Naive thymus-derived CD4-positive, alpha-beta T cell (primary cell): ENCODE results near the gene ZSWIM6. TPM values are rescaled to one million over a fixed set of nuclear protein-coding genes. Genes with fewer than 3 reads are reported as not detected.

ENCODE experiments used
- ATAC-seq: fragments of 150-1000 bp; cut with Tn5 transposase; 2 replicates; pipeline ENCODE4 v1.10.0; 2021; ENCODE audit warnings: mild to moderate bottlenecking, moderate library complexity
- CTCF ChIA-PET: fragments of 350-600 bp; sonication (Branson Sonifier 250); formaldehyde crosslinking; loops from one replicate; lab custom pipeline; 2021; ENCODE audit warnings: antibody characterized with exemption; lab: Charles Lee
- POLR2A ChIA-PET: fragments of 350-600 bp; sonication (Branson Sonifier 250); formaldehyde crosslinking; loops from one replicate; lab custom pipeline; 2021; ENCODE audit warnings: antibody characterized with exemption, inconsistent platforms; lab: Charles Lee
- DNase-seq, 9 donors: peaks; one replicate each; pipeline versions ENCODE4 v3.0.0 to v3.0.0-alpha.2; 2020 to 2022; ENCODE audit warnings: mixed read lengths in 1 of 9
- H3K27ac ChIP-seq: one replicate; pipeline ENCODE4 v1.7.0; 2013; ENCODE audit warnings: mild to moderate bottlenecking, low read depth, low read length, moderate library complexity
- H3K27me3 ChIP-seq, 2 donors: one replicate each; pipeline ENCODE4 v1.7.0; 2013; ENCODE audit warnings: low read length in 2 of 2, mild to moderate bottlenecking in 2 of 2, moderate library complexity in 2 of 2; ENCODE audit not compliant: control insufficient read depth in 2 of 2, insufficient read depth in 2 of 2
- H3K36me3 ChIP-seq, 3 experiments: 1 replicate in 2 of 3; 2 replicates in 1 of 3; pipeline ENCODE4 v1.7.0; 2013; ENCODE audit warnings: low read length in 3 of 3, mild to moderate bottlenecking in 3 of 3, moderate library complexity in 1 of 3; ENCODE audit not compliant: insufficient read depth in 3 of 3, control insufficient read depth in 2 of 3
- H3K4me1 ChIP-seq, 2 donors: one replicate each; pipeline ENCODE4 v1.7.0; 2013; ENCODE audit warnings: low read length in 2 of 2, mild to moderate bottlenecking in 2 of 2, moderate library complexity in 1 of 2; ENCODE audit not compliant: control insufficient read depth in 2 of 2, insufficient read depth in 2 of 2
- H3K4me3 ChIP-seq: 2 replicates; pipeline ENCODE4 v1.7.0; 2013; ENCODE audit warnings: mild to moderate bottlenecking, low read length
- H3K9me3 ChIP-seq, 3 experiments: 1 replicate in 2 of 3; 2 replicates in 1 of 3; pipeline ENCODE4 v1.7.0; 2013; ENCODE audit warnings: low read length in 3 of 3; ENCODE audit not compliant: control insufficient read depth in 2 of 3
- H3K27ac Mint-ChIP-seq, 9 donors: one replicate each; pipeline ENCODE4 v1.8.0; 2020 to 2022; ENCODE audit warnings: mixed read lengths in 9 of 9, mild to moderate bottlenecking in 8 of 9, moderate library complexity in 5 of 9, inconsistent platforms in 2 of 9
- H3K27me3 Mint-ChIP-seq, 5 donors: one replicate each; pipeline ENCODE4 v1.8.0; 2021 to 2022; ENCODE audit warnings: mixed read lengths in 5 of 5, mild to moderate bottlenecking in 1 of 5
- H3K36me3 Mint-ChIP-seq, 5 donors: one replicate each; pipeline ENCODE4 v1.8.0; 2020 to 2022; ENCODE audit warnings: mixed read lengths in 5 of 5, mild to moderate bottlenecking in 3 of 5, inconsistent platforms in 1 of 5
- H3K4me1 Mint-ChIP-seq, 7 donors: one replicate each; pipeline ENCODE4 v1.8.0; 2020 to 2022; ENCODE audit warnings: mixed read lengths in 7 of 7, mild to moderate bottlenecking in 3 of 7, inconsistent platforms in 1 of 7
- H3K4me3 Mint-ChIP-seq, 10 donors: one replicate each; pipeline ENCODE4 v1.8.0; 2020 to 2022; ENCODE audit warnings: mild to moderate bottlenecking in 10 of 10, mixed read lengths in 10 of 10, moderate library complexity in 6 of 10, inconsistent platforms in 2 of 10
- H3K9me3 Mint-ChIP-seq, 11 donors: one replicate each; pipeline ENCODE4 v1.8.0; 2020 to 2022; ENCODE audit warnings: mixed read lengths in 11 of 11, mild to moderate bottlenecking in 4 of 11, inconsistent platforms in 1 of 11, moderate library complexity in 1 of 11
- intact Hi-C, 2 donors: fragments of 100-400 bp; cut with micrococcal nuclease; formaldehyde crosslinking; loops; one replicate each; pipeline ENCODE4 v1.15.1; 2023
- polyA plus RNA-seq, 2 donors: library from polyadenylated mRNA; unstranded; fragments of 300-500 nt; fragmentation: Illumina TruSeq; gene quantifications; one replicate each; pipeline ENCODE4 v1.2.3, GENCODE V29; 2021
- total RNA-seq, 6 experiments: library from RNA in 5 of 6; stranded (reverse) in 5 of 6; gene quantifications; 1 replicate in 5 of 6; 2 replicates in 1 of 6; pipeline ENCODE4 v1.2.3 and lab custom pipeline; 2021 to 2026

ZSWIM6 gene
- total and polyA plus RNA-seq, 7 experiments from 2014 or later, result 0.29 to 18.5 (median 8.2) TPM

GRCh38 chr5:61328791-61329549 lies 3.1 kb upstream of the ZSWIM6 start:
- intact Hi-C loops, result no loop called here
- Mint-ChIP-seq H3K4me1 (peaks cover 6 to 32% (median 15%) of the 10 kb centered on the region in 7 donors), H3K4me3 (peak overlapping the region; percentile 10 to 90 (median 52)), H3K36me3 (peaks cover 0 to 3% (median 0%) of the 10 kb centered on the region in 5 donors), H3K9me3 (peaks cover 0 to 3% (median 0%) of the 10 kb centered on the region in 11 donors), H3K27me3 (peaks cover 15 to 41% (median 21%) of the 10 kb centered on the region in 5 donors), H3K27ac (peak overlapping the region in 2 of 9 donors; percentile 49 to 63)
- no peaks in the 10 kb centered on the region for H3K9me3 ChIP-seq
- peaks cover 0 to 11% (median 0%) of the 10 kb centered on the region in 3 experiments for H3K36me3 ChIP-seq
- ATAC-seq, result no peak
- ChIA-PET POLR2A (interaction anchor here (3.2 kb wide), 1 partner anchor 79 kb away, joined by 27 read pairs; no protein-coding TSS in a partner anchor), CTCF (no interaction called here)
- H3K27me3 ChIP-seq, result no peaks in the 10 kb centered on the region
- H3K27ac ChIP-seq, result no peak overlapping the region
- peaks cover 4 to 21% of the 10 kb centered on the region in 2 donors for H3K4me1 ChIP-seq
- DNase-seq, result no peak
- no peak overlapping the region for H3K4me3 ChIP-seq

DNA sequence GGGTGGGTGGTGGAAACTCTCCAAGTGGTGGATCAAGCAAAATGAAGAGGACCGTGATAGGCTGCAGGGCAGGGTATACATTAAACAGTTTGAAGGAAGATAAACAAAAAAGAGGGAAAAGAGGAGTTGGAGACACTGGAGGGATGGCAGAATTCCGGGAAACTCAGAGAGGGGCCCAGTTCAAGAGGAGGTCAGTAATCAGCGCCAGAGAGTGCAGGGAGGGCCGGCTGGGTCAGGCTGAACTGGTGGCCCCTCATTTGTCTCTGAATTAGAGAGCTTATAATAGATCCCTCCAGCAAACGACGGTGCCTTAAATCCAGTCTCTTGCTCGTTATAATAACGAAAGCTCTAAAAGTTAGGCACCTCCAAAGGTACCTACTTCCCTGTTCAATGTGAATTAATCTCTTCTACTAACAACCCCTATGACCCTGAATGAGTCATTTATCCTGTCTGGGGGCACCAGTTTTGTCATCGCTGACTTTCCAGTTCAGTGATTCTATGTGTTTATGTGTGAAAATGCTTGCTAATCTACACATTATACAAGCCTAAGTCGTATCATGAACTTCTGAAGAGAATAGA lies 2.4 kb upstream of the ZSWIM6 start:
- H3K27me3 Mint-ChIP-seq, result peaks cover 15 to 47% (median 19%) of the 10 kb centered on the region in 5 donors
- ChIA-PET POLR2A (interaction anchor here (1.0 to 3.2 kb wide), 3 partner anchors 12 to 151 kb away, joined by 3 to 27 read pairs (median 9); no protein-coding TSS in a partner anchor), CTCF (no interaction called here)
- intact Hi-C loops, result loop anchor here (2.0 to 5.0 kb wide), 9 partner anchors 23 to 978 kb away; partner anchors contain the start of genes DEPDC1B (in 1 of the 2) and KIF2A (in 1 of the 2)
- peak overlapping the region in 6 of 9 donors; percentile 33 to 95 (median 66) for H3K27ac Mint-ChIP-seq
- DNase-seq, result no peak
- H3K4me1 Mint-ChIP-seq, result peaks cover 13 to 38% (median 21%) of the 10 kb centered on the region in 7 donors
- H3K36me3 Mint-ChIP-seq, result peaks cover 0 to 6% (median 0%) of the 10 kb centered on the region in 5 donors
- Histone ChIP-seq H3K27ac (no peak overlapping the region), H3K36me3 (peaks cover 0 to 11% (median 0%) of the 10 kb centered on the region in 3 experiments), H3K27me3 (no peaks in the 10 kb centered on the region), H3K4me3 (no peak overlapping the region), H3K9me3 (no peaks in the 10 kb centered on the region), H3K4me1 (peaks cover 9 to 28% of the 10 kb centered on the region in 2 donors)
- peak overlapping the region; percentile 49 to 98 (median 90) for H3K4me3 Mint-ChIP-seq
- ATAC-seq, result no peak
- peaks cover 0 to 3% (median 0%) of the 10 kb centered on the region in 11 donors for H3K9me3 Mint-ChIP-seq

- Histone ChIP-seq H3K36me3 (peaks cover 0 to 11% (median 0%) of the 10 kb centered on the region in 3 experiments), H3K27ac (peak overlapping the region; percentile 91), H3K27me3 (no peaks in the 10 kb centered on the region), H3K9me3 (no peaks in the 10 kb centered on the region), H3K4me3 (peak overlapping the region; percentile 86), H3K4me1 (peaks cover 15 to 29% of the 10 kb centered on the region in 2 donors)
- peaks cover 0 to 6% (median 0%) of the 10 kb centered on the region in 5 donors for H3K36me3 Mint-ChIP-seq
- intact Hi-C loops, result loop anchor here (2.0 to 5.0 kb wide), 9 partner anchors 24 to 977 kb away; partner anchors contain the start of genes DEPDC1B (in 1 of the 2) and KIF2A (in 1 of the 2)
- peaks cover 0 to 3% (median 0%) of the 10 kb centered on the region in 11 donors for H3K9me3 Mint-ChIP-seq
- ATAC-seq (no peak), DNase-seq (peak in 3 of 9 donors; percentile 23 to 47 (median 27))
- H3K27ac Mint-ChIP-seq, result peak overlapping the region; percentile 54 to 95 (median 86)
- peaks cover 15 to 53% (median 19%) of the 10 kb centered on the region in 5 donors for H3K27me3 Mint-ChIP-seq
- CTCF ChIA-PET, result interaction anchor here (1.3 kb wide), 1 partner anchor 65 kb away, joined by 3 read pairs; no protein-coding TSS in a partner anchor
- peaks cover 20 to 44% (median 29%) of the 10 kb centered on the region in 7 donors for H3K4me1 Mint-ChIP-seq
- POLR2A ChIA-PET, result interaction anchor here (0.6 to 3.2 kb wide), 10 partner anchors 9 to 385 kb away, joined by 3 to 27 read pairs (median 6); partner anchors contain the start of genes ERCC8, NDUFAF2 and SMIM15
- peak overlapping the region; percentile 85 to 98 (median 90) for H3K4me3 Mint-ChIP-seq
Observed at GRCh38 chr5:61330341-61330844, 1.7 kb upstream of the ZSWIM6 start.

DNA sequence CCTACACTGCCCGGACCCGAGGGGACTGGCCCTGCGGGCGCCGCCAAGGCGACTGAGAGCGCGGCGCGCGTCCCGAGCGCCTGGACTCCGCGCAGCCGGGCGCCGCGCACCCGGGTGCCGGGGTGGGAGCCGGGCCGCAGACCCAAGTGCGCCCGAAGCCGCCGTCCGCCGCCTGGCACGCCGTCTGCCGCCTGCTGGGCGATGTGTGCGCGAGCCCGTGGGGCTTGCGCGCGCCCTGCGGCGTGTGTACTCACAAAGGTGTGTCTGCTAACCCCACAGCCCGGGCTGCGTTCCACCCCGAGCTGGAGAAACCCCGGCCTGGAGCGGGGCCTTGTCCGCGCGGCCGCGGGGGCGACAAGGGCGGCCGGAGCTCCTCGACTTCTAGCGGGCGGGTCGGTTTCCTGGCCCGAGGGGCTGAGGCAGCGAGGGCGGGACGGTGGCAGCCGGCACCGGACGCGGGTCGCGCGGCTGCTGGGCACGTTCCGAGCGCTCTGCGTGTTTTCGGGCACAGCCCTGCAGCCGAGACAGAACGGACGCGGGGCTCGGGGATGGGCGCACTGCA lies 1.1 kb upstream of the ZSWIM6 start:
- Histone ChIP-seq H3K9me3 (no peaks in the 10 kb centered on the region), H3K27ac (peak overlapping the region; percentile 91), H3K4me1 (peaks cover 15 to 29% of the 10 kb centered on the region in 2 donors), H3K36me3 (peaks cover 0 to 11% (median 0%) of the 10 kb centered on the region in 3 experiments), H3K27me3 (no peaks in the 10 kb centered on the region), H3K4me3 (peak overlapping the region; percentile 86)
- intact Hi-C loops, result loop anchor here (1.0 to 5.0 kb wide), 12 partner anchors 12 to 976 kb away; partner anchors contain the start of genes DEPDC1B (in 1 of the 2), ERCC8 (in 1 of the 2), KIF2A (in 1 of the 2) and NDUFAF2 (in 1 of the 2)
- Mint-ChIP-seq H3K27ac (peak overlapping the region in 8 of 9 donors; percentile 43 to 98 (median 82)), H3K27me3 (peaks cover 15 to 53% (median 19%) of the 10 kb centered on the region in 5 donors), H3K4me1 (peaks cover 22 to 44% (median 31%) of the 10 kb centered on the region in 7 donors), H3K9me3 (peaks cover 0 to 3% (median 0%) of the 10 kb centered on the region in 11 donors), H3K36me3 (peaks cover 0 to 6% (median 0%) of the 10 kb centered on the region in 5 donors), H3K4me3 (peak overlapping the region; percentile 87 to 98 (median 94))
- POLR2A ChIA-PET, result interaction anchor here (0.6 to 3.2 kb wide), 13 partner anchors 9 to 386 kb away, joined by 3 to 27 read pairs (median 5); partner anchors contain the start of genes ERCC8, NDUFAF2 and SMIM15
- DNase-seq (peak; percentile 69 to 81 (median 80)), ATAC-seq (peak; percentile 45)
- CTCF ChIA-PET, result interaction anchor here (0.7 to 1.3 kb wide), 2 partner anchors 10 to 64 kb away, joined by 3 read pairs; no protein-coding TSS in a partner anchor

GRCh38 chr5:61332358-61332749 lies 296 bp downstream of the ZSWIM6 start:
- Histone ChIP-seq H3K4me3 (no peak overlapping the region), H3K27me3 (no peaks in the 10 kb centered on the region), H3K9me3 (no peaks in the 10 kb centered on the region), H3K27ac (peak overlapping the region; percentile 65), H3K4me1 (peaks cover 15 to 29% of the 10 kb centered on the region in 2 donors), H3K36me3 (peaks cover 0 to 11% (median 0%) of the 10 kb centered on the region in 3 experiments)
- Mint-ChIP-seq H3K9me3 (peaks cover 0 to 4% (median 0%) of the 10 kb centered on the region in 11 donors), H3K27ac (peak overlapping the region; percentile 42 to 98 (median 92)), H3K4me3 (peak overlapping the region; percentile 87 to 98 (median 94)), H3K36me3 (peaks cover 0 to 12% (median 8%) of the 10 kb centered on the region in 5 donors), H3K27me3 (peaks cover 5 to 52% (median 14%) of the 10 kb centered on the region in 5 donors), H3K4me1 (peaks cover 22 to 46% (median 33%) of the 10 kb centered on the region in 7 donors)
- intact Hi-C loops, result loop anchor here (1.0 to 5.0 kb wide), 8 partner anchors 76 to 1080 kb away; partner anchors contain the start of genes IPO11 (in 2 of the 2), SMIM15 (in 2 of the 2), ERCC8 (in 1 of the 2) and KIF2A (in 1 of the 2)
- DNase-seq, result peak in 4 of 9 donors; percentile 30 to 61 (median 48)
- ChIA-PET CTCF (no interaction called here), POLR2A (interaction anchor here (0.6 to 3.2 kb wide), 12 partner anchors 11 to 1072 kb away, joined by 3 to 27 read pairs (median 6); partner anchors contain the start of genes DEPDC1B, DIMT1 and SMIM15)
- no peak for ATAC-seq
